Measurements from ENCODE around the gene CACNG1. TPM values are rescaled to one million over a fixed set of nuclear protein-coding genes. Genes with fewer than 3 reads are reported as not detected.
A peak's percentile ranks its signal among the peaks of the same experiment; 100 is the strongest.
"Not testable (repeated sequence)": the region's sequence is repeated elsewhere in the genome, so short reads cannot be mapped to it uniquely, and the experiment has no call there.

The CACNG1 gene
- total and polyA plus RNA-seq, 2 donors (not counting 1 experiment from before 2014, with no cell fraction given) = not detected

DNA sequence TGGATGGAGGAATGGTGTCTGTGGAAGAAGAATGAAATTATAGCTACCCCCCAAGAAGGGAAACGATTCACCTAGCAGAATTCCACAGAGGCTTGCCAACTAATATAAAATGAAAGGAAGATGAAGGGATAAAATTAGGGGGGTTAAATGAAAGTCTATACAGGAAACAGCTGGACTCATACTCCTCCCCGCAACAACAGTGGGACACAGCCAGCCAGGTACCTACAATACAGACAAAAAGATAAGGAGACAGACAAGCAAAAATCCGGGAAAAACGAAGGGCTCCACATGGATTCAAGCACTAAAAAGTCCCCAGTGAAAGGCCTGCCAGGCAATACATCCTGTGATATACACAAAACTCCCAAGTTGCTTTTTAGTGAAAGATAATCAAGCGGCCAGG, 47.9 kb downstream of the CACNG1 start:
- Histone ChIP-seq H3K27ac (ENCODE audit: insufficient read depth, low read length) (no peak overlapping the region), H4K20me1 (ENCODE audit: control insufficient read depth, extremely low read depth, insufficient read depth, low read length) (no peaks in the 10 kb centered on the region), H3K27me3 (ENCODE audit: control insufficient read depth, insufficient read depth, low read length) (no peaks in the 10 kb centered on the region), H3K9me3 (ENCODE audit: control insufficient read depth, insufficient read depth, low read depth, low read length) (no peaks in the 10 kb centered on the region), H3K79me2 (ENCODE audit: control insufficient read depth, insufficient read depth, low read length) (no peaks in the 10 kb centered on the region), H3K36me3 (ENCODE audit: control insufficient read depth, insufficient read depth, low read length) (no peaks in the 10 kb centered on the region), H2AFZ (ENCODE audit: low read length) (no peak overlapping the region), H3K4me2 (ENCODE audit: extremely low read depth, insufficient read depth, low read length) (no peak overlapping the region), H3K4me1 (ENCODE audit: control insufficient read depth, extremely low read depth, insufficient read depth, low read length) (peaks cover 3% of the 10 kb centered on the region), H3K9ac (ENCODE audit: insufficient read depth, low read length) (no peak overlapping the region), H3K4me3 (replicated peaks in 1 of 4; ENCODE audit: control extremely low read depth in 1 of 4, insufficient read depth in 1 of 4, low read depth in 3 of 4, low read length in 4 of 4) (no peak overlapping the region)
- DNase-seq (ENCODE audit: low read depth in 2 of 2) = no peak
- TF ChIP-seq EZH2 (IDR thresholded peaks at IDR 0.05; ENCODE audit: low read length, missing control alignments) = no peak
- TF ChIP-seq, protein P1, sequence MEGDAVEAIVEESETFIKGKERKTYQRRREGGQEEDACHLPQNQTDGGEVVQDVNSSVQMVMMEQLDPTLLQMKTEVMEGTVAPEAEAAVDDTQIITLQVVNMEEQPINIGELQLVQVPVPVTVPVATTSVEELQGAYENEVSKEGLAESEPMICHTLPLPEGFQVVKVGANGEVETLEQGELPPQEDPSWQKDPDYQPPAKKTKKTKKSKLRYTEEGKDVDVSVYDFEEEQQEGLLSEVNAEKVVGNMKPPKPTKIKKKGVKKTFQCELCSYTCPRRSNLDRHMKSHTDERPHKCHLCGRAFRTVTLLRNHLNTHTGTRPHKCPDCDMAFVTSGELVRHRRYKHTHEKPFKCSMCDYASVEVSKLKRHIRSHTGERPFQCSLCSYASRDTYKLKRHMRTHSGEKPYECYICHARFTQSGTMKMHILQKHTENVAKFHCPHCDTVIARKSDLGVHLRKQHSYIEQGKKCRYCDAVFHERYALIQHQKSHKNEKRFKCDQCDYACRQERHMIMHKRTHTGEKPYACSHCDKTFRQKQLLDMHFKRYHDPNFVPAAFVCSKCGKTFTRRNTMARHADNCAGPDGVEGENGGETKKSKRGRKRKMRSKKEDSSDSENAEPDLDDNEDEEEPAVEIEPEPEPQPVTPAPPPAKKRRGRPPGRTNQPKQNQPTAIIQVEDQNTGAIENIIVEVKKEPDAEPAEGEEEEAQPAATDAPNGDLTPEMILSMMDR (conservative IDR thresholded peaks at IDR 0.05 in 1 of 2, IDR thresholded peaks at IDR 0.05 in 1 of 2; ENCODE audit: low read depth in 1 of 2, low read length in 2 of 2) = no peak

DNA sequence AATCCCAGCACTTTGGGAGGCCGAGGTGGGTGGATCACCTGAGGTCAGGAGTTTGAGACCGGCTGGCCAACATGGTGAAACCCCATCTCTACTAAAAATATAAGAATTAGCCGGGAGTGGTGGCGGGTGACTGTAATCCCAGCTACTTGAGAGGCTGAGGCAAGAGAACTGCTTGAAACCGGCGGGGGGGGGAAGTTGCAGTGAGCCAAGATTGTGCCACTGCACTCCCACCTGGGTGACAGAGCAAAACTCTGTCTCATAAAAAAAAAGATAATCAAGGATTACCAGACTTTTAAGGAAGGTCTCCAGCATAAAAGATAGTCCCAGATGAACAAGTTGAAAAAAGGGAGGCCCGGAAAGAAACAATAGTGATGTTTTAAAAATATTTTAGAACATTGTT, 48.4 kb downstream of the CACNG1 start:
- not testable (repeated sequence) for H3K4me2 ChIP-seq (ENCODE audit: extremely low read depth, insufficient read depth, low read length); DNase-seq (ENCODE audit: low read depth in 2 of 2); H3K27me3 ChIP-seq (ENCODE audit: control insufficient read depth, insufficient read depth, low read length); H3K9me3 ChIP-seq (ENCODE audit: control insufficient read depth, insufficient read depth, low read depth, low read length); H3K36me3 ChIP-seq (ENCODE audit: control insufficient read depth, insufficient read depth, low read length); H4K20me1 ChIP-seq (ENCODE audit: control insufficient read depth, extremely low read depth, insufficient read depth, low read length); H3K27ac ChIP-seq (ENCODE audit: insufficient read depth, low read length); H3K4me3 ChIP-seq (replicated peaks in 1 of 4; ENCODE audit: control extremely low read depth in 1 of 4, insufficient read depth in 1 of 4, low read depth in 3 of 4, low read length in 4 of 4); H3K79me2 ChIP-seq (ENCODE audit: control insufficient read depth, insufficient read depth, low read length); H2AFZ ChIP-seq (ENCODE audit: low read length); H3K4me1 ChIP-seq (ENCODE audit: control insufficient read depth, extremely low read depth, insufficient read depth, low read length); H3K9ac ChIP-seq (ENCODE audit: insufficient read depth, low read length)

DNA sequence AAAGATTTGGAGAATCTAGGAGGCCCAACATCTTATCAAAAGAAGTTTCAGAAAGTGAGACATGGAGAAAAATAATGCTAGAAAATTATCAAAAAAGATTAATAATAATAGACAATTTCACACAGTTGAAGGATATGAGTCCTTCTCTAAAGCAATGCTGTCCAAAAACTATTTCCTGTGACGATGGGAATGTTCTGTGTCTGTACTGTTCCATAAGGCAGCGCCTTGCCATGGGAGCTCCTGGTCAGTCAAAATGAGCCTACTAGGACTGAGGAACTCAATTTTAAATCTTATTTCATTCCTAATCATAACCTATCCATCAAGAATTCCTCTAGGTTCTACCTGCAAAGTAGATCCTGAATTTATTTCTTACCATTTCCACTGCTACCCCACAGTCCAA, 49.0 kb downstream of the CACNG1 start:
- DNase-seq (ENCODE audit: low read depth in 2 of 2) = no peak
- no peaks in the 10 kb centered on the region for H3K9me3 ChIP-seq (ENCODE audit: control insufficient read depth, insufficient read depth, low read depth, low read length)
- no peaks in the 10 kb centered on the region for H3K79me2 ChIP-seq (ENCODE audit: control insufficient read depth, insufficient read depth, low read length)
- no peaks in the 10 kb centered on the region for H3K27me3 ChIP-seq (ENCODE audit: control insufficient read depth, insufficient read depth, low read length)
- no peaks in the 10 kb centered on the region for H4K20me1 ChIP-seq (ENCODE audit: control insufficient read depth, extremely low read depth, insufficient read depth, low read length)
- no peak overlapping the region for H3K4me3 ChIP-seq (replicated peaks in 1 of 4; ENCODE audit: control extremely low read depth in 1 of 4, insufficient read depth in 1 of 4, low read depth in 3 of 4, low read length in 4 of 4)
- no peak overlapping the region for H2AFZ ChIP-seq (ENCODE audit: low read length)
- no peak overlapping the region for H3K27ac ChIP-seq (ENCODE audit: insufficient read depth, low read length)
- no peak overlapping the region for H3K9ac ChIP-seq (ENCODE audit: insufficient read depth, low read length)
- TF ChIP-seq EZH2 (IDR thresholded peaks at IDR 0.05; ENCODE audit: low read length, missing control alignments) = no peak
- TF ChIP-seq, protein P1 (conservative IDR thresholded peaks at IDR 0.05 in 1 of 2, IDR thresholded peaks at IDR 0.05 in 1 of 2; ENCODE audit: low read depth in 1 of 2, low read length in 2 of 2) = no peak
- H3K36me3 ChIP-seq (ENCODE audit: control insufficient read depth, insufficient read depth, low read length) = no peaks in the 10 kb centered on the region
- no peak overlapping the region for H3K4me2 ChIP-seq (ENCODE audit: extremely low read depth, insufficient read depth, low read length)
- H3K4me1 ChIP-seq (ENCODE audit: control insufficient read depth, extremely low read depth, insufficient read depth, low read length) = peaks cover 3% of the 10 kb centered on the region

DNA sequence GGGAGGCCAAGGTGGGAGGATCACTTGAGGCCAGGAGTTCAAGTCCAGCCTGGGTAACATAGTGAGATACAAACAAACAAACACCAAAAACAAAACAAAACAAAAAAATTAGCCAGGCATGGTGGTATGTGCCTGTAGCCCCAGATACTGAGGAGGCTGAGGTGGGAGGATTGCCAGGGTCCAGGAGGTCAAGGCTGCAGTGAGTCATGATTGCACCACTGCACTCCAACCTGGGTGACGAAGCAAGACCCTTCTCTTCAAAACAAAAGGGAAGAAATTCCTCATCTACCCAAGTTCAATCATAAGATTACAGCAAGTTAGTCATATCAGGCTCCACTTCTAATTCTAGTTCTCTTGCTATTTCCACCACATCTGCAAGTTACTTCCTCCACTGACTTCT, 50.9 kb downstream of the CACNG1 start:
- peak overlapping the region; percentile 21 for H3K27ac ChIP-seq (ENCODE audit: insufficient read depth, low read length)
- not testable (repeated sequence) for H4K20me1 ChIP-seq (ENCODE audit: control insufficient read depth, extremely low read depth, insufficient read depth, low read length); H3K9ac ChIP-seq (ENCODE audit: insufficient read depth, low read length); H3K4me1 ChIP-seq (ENCODE audit: control insufficient read depth, extremely low read depth, insufficient read depth, low read length); H3K4me3 ChIP-seq (replicated peaks in 1 of 4; ENCODE audit: control extremely low read depth in 1 of 4, insufficient read depth in 1 of 4, low read depth in 3 of 4, low read length in 4 of 4); H3K27me3 ChIP-seq (ENCODE audit: control insufficient read depth, insufficient read depth, low read length); H2AFZ ChIP-seq (ENCODE audit: low read length); H3K4me2 ChIP-seq (ENCODE audit: extremely low read depth, insufficient read depth, low read length); H3K9me3 ChIP-seq (ENCODE audit: control insufficient read depth, insufficient read depth, low read depth, low read length); H3K79me2 ChIP-seq (ENCODE audit: control insufficient read depth, insufficient read depth, low read length); H3K36me3 ChIP-seq (ENCODE audit: control insufficient read depth, insufficient read depth, low read length)
- DNase-seq (ENCODE audit: low read depth in 2 of 2) = peak; percentile 73 to 81

Measured in fibroblast of lung (primary cell).